ENCODE results near the gene FGF14.
"Not testable (repeated sequence)": the region's sequence is repeated elsewhere in the genome, so short reads cannot be mapped to it uniquely, and the experiment has no call there.

FGF14 gene

DNA sequence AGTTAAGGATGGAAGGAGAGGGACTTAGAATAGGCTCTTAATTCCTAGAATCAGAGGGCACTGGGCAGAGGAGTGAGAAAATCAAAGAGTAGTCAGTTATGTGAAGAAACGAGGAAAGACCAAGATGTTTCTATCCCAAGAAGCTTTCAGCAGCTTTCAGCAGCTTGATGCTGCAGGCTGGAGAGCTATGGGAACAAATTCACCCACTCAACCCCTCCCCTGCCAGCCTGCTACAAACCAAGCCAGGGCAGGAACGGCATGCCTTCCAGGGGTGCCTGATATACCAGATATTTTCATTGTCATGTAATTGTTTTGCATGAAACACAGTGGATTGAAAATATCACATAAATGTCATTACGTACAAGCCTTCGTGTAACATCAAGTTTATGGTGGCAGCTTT is 262.2 kb downstream of the FGF14 start:
- WGBS (ENCODE audit: extremely low coverage, insufficient coverage, insufficient read length): no CpG with 5 or more reads among the region's 4 CpGs
- Histone ChIP-seq H3K14ac (ENCODE audit: low read length) (no peak overlapping the region), H3K4me1 (ENCODE audit: control insufficient read depth in 1 of 2, insufficient read depth in 2 of 2, low read length in 2 of 2) (no peaks in the 10 kb centered on the region)

GRCh38 chr13:102138635-102139190 is 263.1 kb downstream of the FGF14 start:
- H3K23ac ChIP-seq (ENCODE audit: low read length): no peak overlapping the region
- H2BK12ac ChIP-seq (ENCODE audit: low read length): no peak overlapping the region
- H2BK5ac ChIP-seq (ENCODE audit: low read depth, low read length, poor library complexity): no peak overlapping the region
- no peak overlapping the region for H3K9ac ChIP-seq (ENCODE audit: low read length)
- H4K91ac ChIP-seq (ENCODE audit: low read depth, low read length): no peak overlapping the region
- no peak overlapping the region for H3K14ac ChIP-seq (ENCODE audit: low read length)
- H3K79me1 ChIP-seq (ENCODE audit: low read length): no peaks in the 10 kb centered on the region
- no peaks in the 10 kb centered on the region for H3K36me3 ChIP-seq (ENCODE audit: control insufficient read depth in 1 of 2, insufficient read depth in 2 of 2, low read length in 2 of 2)
- H3K4me3 ChIP-seq (ENCODE audit: low read depth, low read length): no peak overlapping the region
- H3K18ac ChIP-seq (ENCODE audit: low read length): no peak overlapping the region
- no peak overlapping the region for H2AFZ ChIP-seq (ENCODE audit: insufficient read depth, low read length, poor library complexity)
- no peaks in the 10 kb centered on the region for H3K9me3 ChIP-seq (ENCODE audit: insufficient read depth, low read depth, low read length)
- no peak overlapping the region for H3K4me2 ChIP-seq (ENCODE audit: low read length)
- WGBS (ENCODE audit: extremely low coverage, insufficient coverage, insufficient read length): no CpG with 5 or more reads among the region's 3 CpGs
- no peaks in the 10 kb centered on the region for H3K4me1 ChIP-seq (ENCODE audit: control insufficient read depth in 1 of 2, insufficient read depth in 2 of 2, low read length in 2 of 2)
- H3K79me2 ChIP-seq (ENCODE audit: control insufficient read depth, insufficient read depth, low read length, poor library complexity): no peaks in the 10 kb centered on the region
- H2AK5ac ChIP-seq (ENCODE audit: low read length): no peak overlapping the region
- no peak for DNase-seq
- H3K27ac ChIP-seq (ENCODE audit: low read depth, low read length): no peak overlapping the region
- no peak overlapping the region for H4K12ac ChIP-seq (ENCODE audit: low read depth, low read length)
- no peaks in the 10 kb centered on the region for H3K27me3 ChIP-seq (ENCODE audit: insufficient read depth, low read length)
- H4K8ac ChIP-seq (ENCODE audit: low read depth, low read length): no peak overlapping the region
- no peak overlapping the region for H2BK120ac ChIP-seq (ENCODE audit: insufficient read depth, low read length, poor library complexity)
- H3K4ac ChIP-seq (ENCODE audit: low read depth, low read length): no peak overlapping the region

More for the DNA sequence above, 262.2 kb downstream of the FGF14 start:
- H3K36me3 ChIP-seq (ENCODE audit: control insufficient read depth in 1 of 2, insufficient read depth in 2 of 2, low read length in 2 of 2): no peaks in the 10 kb centered on the region
- H3K18ac ChIP-seq (ENCODE audit: low read length): no peak overlapping the region
- H2AFZ ChIP-seq (ENCODE audit: insufficient read depth, low read length, poor library complexity): no peak overlapping the region
- H2AK5ac ChIP-seq (ENCODE audit: low read length): no peak overlapping the region
- H3K4me2 ChIP-seq (ENCODE audit: low read length): no peak overlapping the region
- no peak overlapping the region for H2BK120ac ChIP-seq (ENCODE audit: insufficient read depth, low read length, poor library complexity)
- H3K27me3 ChIP-seq (ENCODE audit: insufficient read depth, low read length): no peaks in the 10 kb centered on the region
- H4K8ac ChIP-seq (ENCODE audit: low read depth, low read length): no peak overlapping the region
- H3K27ac ChIP-seq (ENCODE audit: low read depth, low read length): no peak overlapping the region
- no peaks in the 10 kb centered on the region for H3K9me3 ChIP-seq (ENCODE audit: insufficient read depth, low read depth, low read length)
- no peak overlapping the region for H2BK12ac ChIP-seq (ENCODE audit: low read length)
- no peak for DNase-seq
- H3K4ac ChIP-seq (ENCODE audit: low read depth, low read length): no peak overlapping the region
- H3K4me3 ChIP-seq (ENCODE audit: low read depth, low read length): no peak overlapping the region
- H3K79me1 ChIP-seq (ENCODE audit: low read length): no peaks in the 10 kb centered on the region
- H3K9ac ChIP-seq (ENCODE audit: low read length): no peak overlapping the region
- H2BK5ac ChIP-seq (ENCODE audit: low read depth, low read length, poor library complexity): no peak overlapping the region
- no peak overlapping the region for H4K12ac ChIP-seq (ENCODE audit: low read depth, low read length)
- H4K91ac ChIP-seq (ENCODE audit: low read depth, low read length): no peak overlapping the region
- no peak overlapping the region for H3K23ac ChIP-seq (ENCODE audit: low read length)
- H3K79me2 ChIP-seq (ENCODE audit: control insufficient read depth, insufficient read depth, low read length, poor library complexity): no peaks in the 10 kb centered on the region

DNA sequence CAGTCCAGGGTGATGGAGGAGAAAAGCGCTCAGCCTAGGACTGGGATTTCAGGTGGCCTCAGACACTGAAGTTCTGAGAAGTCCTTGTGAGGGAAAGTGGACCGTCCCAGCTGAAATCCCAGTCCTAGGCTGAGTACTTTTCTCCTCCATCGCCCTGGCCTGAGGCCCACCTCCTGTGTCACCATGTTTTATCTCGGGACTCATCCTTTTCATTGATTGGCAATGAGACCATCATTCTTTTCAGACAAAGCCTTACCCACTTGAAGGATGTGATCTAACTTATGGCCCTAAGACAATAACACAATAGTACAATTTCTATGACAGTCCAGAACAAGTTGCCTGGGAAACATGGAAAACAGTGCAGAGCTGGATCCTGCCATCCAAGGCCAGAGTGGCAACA is 263.9 kb downstream of the FGF14 start:
- H2BK5ac ChIP-seq (ENCODE audit: low read depth, low read length, poor library complexity); H3K36me3 ChIP-seq (ENCODE audit: control insufficient read depth in 1 of 2, insufficient read depth in 2 of 2, low read length in 2 of 2); H3K27me3 ChIP-seq (ENCODE audit: insufficient read depth, low read length); H4K8ac ChIP-seq (ENCODE audit: low read depth, low read length); H3K18ac ChIP-seq (ENCODE audit: low read length); H3K4me3 ChIP-seq (ENCODE audit: low read depth, low read length); H4K91ac ChIP-seq (ENCODE audit: low read depth, low read length); H2BK120ac ChIP-seq (ENCODE audit: insufficient read depth, low read length, poor library complexity); H4K12ac ChIP-seq (ENCODE audit: low read depth, low read length); H3K4me1 ChIP-seq (ENCODE audit: control insufficient read depth in 1 of 2, insufficient read depth in 2 of 2, low read length in 2 of 2); H3K9me3 ChIP-seq (ENCODE audit: insufficient read depth, low read depth, low read length); H2AFZ ChIP-seq (ENCODE audit: insufficient read depth, low read length, poor library complexity); H2AK5ac ChIP-seq (ENCODE audit: low read length); H3K27ac ChIP-seq (ENCODE audit: low read depth, low read length); H3K9ac ChIP-seq (ENCODE audit: low read length); H3K14ac ChIP-seq (ENCODE audit: low read length); H3K23ac ChIP-seq (ENCODE audit: low read length); H3K79me1 ChIP-seq (ENCODE audit: low read length); H3K79me2 ChIP-seq (ENCODE audit: control insufficient read depth, insufficient read depth, low read length, poor library complexity); H3K4me2 ChIP-seq (ENCODE audit: low read length); DNase-seq; H2BK12ac ChIP-seq (ENCODE audit: low read length); H3K4ac ChIP-seq (ENCODE audit: low read depth, low read length): not testable (repeated sequence)
- WGBS (ENCODE audit: extremely low coverage, insufficient coverage, insufficient read length): no CpG with 5 or more reads among the region's 4 CpGs

DNA sequence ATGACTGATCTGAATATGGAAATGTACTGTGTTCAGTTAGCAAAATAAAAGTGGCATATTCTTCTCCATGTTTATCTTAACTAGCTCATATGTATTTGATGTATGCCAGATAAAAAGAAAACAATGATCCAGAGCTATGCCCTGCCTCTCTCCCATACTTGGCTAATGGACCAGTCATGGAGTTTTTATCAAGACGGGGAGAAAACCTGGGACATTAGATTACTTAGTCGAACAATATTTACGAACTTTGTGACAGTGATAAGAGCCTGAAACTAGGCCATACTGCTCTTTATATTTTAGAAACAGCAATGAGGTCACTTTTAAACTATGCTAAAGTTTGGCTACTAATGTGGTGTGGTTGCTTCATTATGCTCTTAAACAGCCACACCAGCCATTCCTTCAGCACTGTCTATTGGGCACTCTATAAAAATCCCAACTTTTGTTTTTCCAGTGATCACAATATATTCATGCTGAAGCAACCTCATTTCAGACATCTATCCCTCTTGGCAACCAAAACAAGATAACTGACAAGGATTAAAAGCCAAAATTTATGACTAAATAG is 265.0 kb downstream of the FGF14 start:
- Histone ChIP-seq H2BK5ac (ENCODE audit: low read depth, low read length, poor library complexity) (no peak overlapping the region), H4K91ac (ENCODE audit: low read depth, low read length) (no peak overlapping the region), H3K79me1 (ENCODE audit: low read length) (no peaks in the 10 kb centered on the region), H3K36me3 (ENCODE audit: control insufficient read depth in 1 of 2, insufficient read depth in 2 of 2, low read length in 2 of 2) (no peaks in the 10 kb centered on the region), H3K27ac (ENCODE audit: low read depth, low read length) (no peak overlapping the region), H3K4me1 (ENCODE audit: control insufficient read depth in 1 of 2, insufficient read depth in 2 of 2, low read length in 2 of 2) (no peaks in the 10 kb centered on the region), H4K8ac (ENCODE audit: low read depth, low read length) (no peak overlapping the region), H3K4ac (ENCODE audit: low read depth, low read length) (no peak overlapping the region), H3K4me3 (ENCODE audit: low read depth, low read length) (no peak overlapping the region), H3K23ac (ENCODE audit: low read length) (no peak overlapping the region), H2BK12ac (ENCODE audit: low read length) (no peak overlapping the region), H2BK120ac (ENCODE audit: insufficient read depth, low read length, poor library complexity) (no peak overlapping the region), H3K79me2 (ENCODE audit: control insufficient read depth, insufficient read depth, low read length, poor library complexity) (no peaks in the 10 kb centered on the region), H3K9me3 (ENCODE audit: insufficient read depth, low read depth, low read length) (no peaks in the 10 kb centered on the region), H3K4me2 (ENCODE audit: low read length) (no peak overlapping the region), H3K9ac (ENCODE audit: low read length) (no peak overlapping the region), H4K12ac (ENCODE audit: low read depth, low read length) (no peak overlapping the region), H2AFZ (ENCODE audit: insufficient read depth, low read length, poor library complexity) (no peak overlapping the region), H3K27me3 (ENCODE audit: insufficient read depth, low read length) (no peaks in the 10 kb centered on the region), H3K18ac (ENCODE audit: low read length) (no peak overlapping the region), H3K14ac (ENCODE audit: low read length) (no peak overlapping the region), H2AK5ac (ENCODE audit: low read length) (no peak overlapping the region)
- peak; percentile 10 to 68 for DNase-seq
- WGBS (ENCODE audit: extremely low coverage, insufficient coverage, insufficient read length): no CpG with 5 or more reads among the region's 3 CpGs
